Measurements from ENCODE around the gene ADTRP. TPM values are rescaled to one million over a fixed set of nuclear protein-coding genes. Genes with fewer than 3 reads are reported as not detected.
"Not testable (repeated sequence)": the region's sequence is repeated elsewhere in the genome, so short reads cannot be mapped to it uniquely, and the experiment has no call there.

The ADTRP gene
- total RNA-seq, 4 donors from 2014 or later, result 0.66 to 0.92 TPM; not detected in 2

GRCh38 chr6:11804701-11805100 lies 26.1 kb upstream of the ADTRP start:
- H3K4me1 ChIP-seq, result peaks cover 3 to 6% (median 3%) of the 10 kb centered on the region in 4 donors
- H3K27me3 ChIP-seq, result no peaks in the 10 kb centered on the region
- H3K4me3 ChIP-seq, result no peak overlapping the region
- TF ChIP-seq POLR2A (IDR thresholded peaks at IDR 0.05; ENCODE audit: low read depth), result no peak
- TF ChIP-seq, protein P1, sequence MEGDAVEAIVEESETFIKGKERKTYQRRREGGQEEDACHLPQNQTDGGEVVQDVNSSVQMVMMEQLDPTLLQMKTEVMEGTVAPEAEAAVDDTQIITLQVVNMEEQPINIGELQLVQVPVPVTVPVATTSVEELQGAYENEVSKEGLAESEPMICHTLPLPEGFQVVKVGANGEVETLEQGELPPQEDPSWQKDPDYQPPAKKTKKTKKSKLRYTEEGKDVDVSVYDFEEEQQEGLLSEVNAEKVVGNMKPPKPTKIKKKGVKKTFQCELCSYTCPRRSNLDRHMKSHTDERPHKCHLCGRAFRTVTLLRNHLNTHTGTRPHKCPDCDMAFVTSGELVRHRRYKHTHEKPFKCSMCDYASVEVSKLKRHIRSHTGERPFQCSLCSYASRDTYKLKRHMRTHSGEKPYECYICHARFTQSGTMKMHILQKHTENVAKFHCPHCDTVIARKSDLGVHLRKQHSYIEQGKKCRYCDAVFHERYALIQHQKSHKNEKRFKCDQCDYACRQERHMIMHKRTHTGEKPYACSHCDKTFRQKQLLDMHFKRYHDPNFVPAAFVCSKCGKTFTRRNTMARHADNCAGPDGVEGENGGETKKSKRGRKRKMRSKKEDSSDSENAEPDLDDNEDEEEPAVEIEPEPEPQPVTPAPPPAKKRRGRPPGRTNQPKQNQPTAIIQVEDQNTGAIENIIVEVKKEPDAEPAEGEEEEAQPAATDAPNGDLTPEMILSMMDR (IDR thresholded peaks at IDR 0.05), result no peak
- TF ChIP-seq EP300 (IDR thresholded peaks at IDR 0.05), result no peak
- no peak for TF ChIP-seq POLR2AphosphoS5 (IDR thresholded peaks at IDR 0.05)
- H3K27ac ChIP-seq (replicated peaks in 1 of 4), result no peak overlapping the region
- WGBS, result 85% methylated on average over 3 of the region's 3 CpGs
- H3K9me3 ChIP-seq, result no peaks in the 10 kb centered on the region
- no peaks in the 10 kb centered on the region for H3K36me3 ChIP-seq
- intact Hi-C loops (cut with DNase I), result no loop called here
- DNase-seq (ENCODE audit: extremely low spot score), result no peak

DNA sequence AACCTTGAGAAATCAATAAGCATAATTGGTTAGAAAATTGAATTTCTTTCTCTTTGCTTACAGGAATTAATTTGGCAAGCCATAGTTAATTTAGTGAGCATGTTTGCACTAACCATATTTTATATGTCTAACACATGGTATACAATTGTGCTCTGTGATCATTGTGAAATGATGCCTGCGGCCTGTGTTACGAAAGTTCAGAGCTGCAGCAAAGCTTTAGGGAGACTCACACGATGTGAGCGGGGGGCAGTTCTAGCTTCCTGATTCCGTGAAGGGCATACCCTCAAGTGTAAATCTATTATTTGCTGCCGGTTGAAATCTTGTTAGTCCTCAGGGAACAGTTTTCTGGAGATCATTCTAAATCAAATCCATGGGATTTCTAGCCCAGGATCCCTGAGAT lies 25.5 kb upstream of the ADTRP start:
- Histone ChIP-seq H3K4me1 (peaks cover 0 to under 1% (median 0%) of the 10 kb centered on the region in 4 donors), H3K27ac (replicated peaks in 1 of 4) (no peak overlapping the region), H3K4me3 (no peak overlapping the region), H3K9me3 (no peaks in the 10 kb centered on the region), H3K27me3 (no peaks in the 10 kb centered on the region), H3K36me3 (no peaks in the 10 kb centered on the region)
- intact Hi-C loops (cut with DNase I), result no loop called here
- TF ChIP-seq, protein P1 (IDR thresholded peaks at IDR 0.05), result no peak
- TF ChIP-seq EP300 (IDR thresholded peaks at IDR 0.05), result no peak
- no peak for TF ChIP-seq POLR2AphosphoS5 (IDR thresholded peaks at IDR 0.05)
- no peak for TF ChIP-seq POLR2A (IDR thresholded peaks at IDR 0.05; ENCODE audit: low read depth)
- peak; percentile 26 for DNase-seq (ENCODE audit: extremely low spot score)
- WGBS, result 88% methylated on average over 6 of the region's 6 CpGs

DNA sequence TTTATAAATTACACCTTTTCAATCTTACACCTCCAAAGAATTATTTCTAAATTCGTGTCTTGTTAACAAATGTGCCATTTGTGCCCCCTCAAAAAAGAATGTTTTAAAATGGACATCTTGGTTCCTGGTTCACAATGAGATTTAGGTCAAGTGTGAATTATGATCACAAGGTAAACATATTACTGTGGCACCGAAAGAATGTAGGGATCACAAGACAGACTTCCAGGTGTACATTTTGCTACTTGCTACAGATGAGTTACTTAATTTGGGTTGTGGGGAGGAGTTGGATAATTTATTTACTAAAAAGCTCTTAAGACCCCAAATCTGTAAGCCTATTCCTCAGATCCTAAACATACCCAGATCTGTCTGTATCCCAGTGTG lies 25.0 kb upstream of the ADTRP start:
- Histone ChIP-seq H3K36me3 (no peaks in the 10 kb centered on the region), H3K9me3 (no peaks in the 10 kb centered on the region), H3K4me1 (no peaks in the 10 kb centered on the region), H3K27ac (replicated peaks in 1 of 4) (no peak overlapping the region), H3K27me3 (no peaks in the 10 kb centered on the region), H3K4me3 (no peak overlapping the region)
- DNase-seq (ENCODE audit: extremely low spot score), result no peak
- 83% methylated on average over 2 of the region's 2 CpGs for WGBS
- TF ChIP-seq, protein P1 (IDR thresholded peaks at IDR 0.05), result no peak
- TF ChIP-seq POLR2AphosphoS5 (IDR thresholded peaks at IDR 0.05) (no peak), EP300 (IDR thresholded peaks at IDR 0.05) (no peak), POLR2A (IDR thresholded peaks at IDR 0.05; ENCODE audit: low read depth) (no peak)
- intact Hi-C loops (cut with DNase I), result no loop called here

DNA sequence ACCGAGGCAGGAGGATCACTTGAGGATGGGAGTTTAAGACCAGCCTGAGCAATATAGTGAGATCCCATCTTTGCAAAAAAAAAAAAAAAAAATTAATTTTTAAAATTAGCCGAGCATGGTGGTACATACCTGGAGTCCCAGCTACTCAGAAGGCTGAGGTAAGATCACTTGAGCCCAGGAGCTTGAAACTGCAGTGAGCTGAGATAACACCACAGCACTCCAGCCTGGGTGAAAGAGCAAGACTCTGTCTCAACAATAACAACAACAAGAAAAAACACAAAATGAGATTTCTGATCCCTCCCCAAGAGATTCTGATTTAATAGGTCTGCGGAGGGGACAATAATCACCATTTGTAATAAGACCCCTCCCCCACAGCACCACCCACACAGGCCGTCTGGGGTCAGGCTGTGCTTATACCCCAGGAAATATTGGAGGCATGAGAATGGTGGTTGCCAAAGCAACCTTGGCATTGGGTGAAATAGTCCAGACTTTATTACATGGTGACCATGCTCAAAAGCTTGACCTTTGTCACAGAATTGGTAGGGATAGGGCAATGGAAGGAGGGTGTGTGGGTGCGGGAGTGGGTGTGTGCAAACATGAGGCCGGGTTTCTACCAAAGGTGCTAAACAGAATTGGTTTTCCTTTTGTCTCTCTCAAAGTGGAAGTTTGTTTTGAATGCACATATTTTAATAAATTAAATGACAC lies 24.4 kb upstream of the ADTRP start:
- H3K9me3 ChIP-seq, result no peaks in the 10 kb centered on the region
- no peak overlapping the region for H3K27ac ChIP-seq (replicated peaks in 1 of 4)
- peak; percentile 7 for DNase-seq (ENCODE audit: extremely low spot score)
- intact Hi-C loops (cut with DNase I), result no loop called here
- no peaks in the 10 kb centered on the region for H3K36me3 ChIP-seq
- no peaks in the 10 kb centered on the region for H3K4me1 ChIP-seq
- WGBS, result 83% methylated on average over 6 of the region's 6 CpGs
- no peak overlapping the region for H3K4me3 ChIP-seq
- no peaks in the 10 kb centered on the region for H3K27me3 ChIP-seq
- TF ChIP-seq, protein P1 (IDR thresholded peaks at IDR 0.05), result no peak
- TF ChIP-seq EP300 (IDR thresholded peaks at IDR 0.05) (no peak), POLR2A (IDR thresholded peaks at IDR 0.05; ENCODE audit: low read depth) (no peak), POLR2AphosphoS5 (IDR thresholded peaks at IDR 0.05) (no peak)

GRCh38 chr6:11800531-11800930 lies 21.9 kb upstream of the ADTRP start:
- H3K27me3 ChIP-seq; H3K36me3 ChIP-seq; H3K4me1 ChIP-seq; H3K9me3 ChIP-seq; H3K27ac ChIP-seq (replicated peaks in 1 of 4); DNase-seq (ENCODE audit: extremely low spot score); intact Hi-C loops (cut with DNase I); H3K4me3 ChIP-seq: not testable (repeated sequence)
- 100% methylated on average over 1 of the region's 1 CpG for WGBS

All from esophagus muscularis mucosa (tissue), 4 donors.